ENCODE measurements around the gene RASAL2.

GRCh38 chr1:178127482-178128191 is 33.7 kb downstream of the RASAL2 start:
- no peak for TF ChIP-seq EZH2 (IDR thresholded peaks at IDR 0.05; ENCODE audit: borderline replicate concordance, insufficient read depth, low read depth, low read length, poor library complexity, severe bottlenecking)
- TF ChIP-seq CTCF (IDR thresholded peaks at IDR 0.05) = no peak
